Forelimb muscle (tissue), 1 donor: ENCODE measurements around the gene EREG. TPM values are rescaled to one million over a fixed set of nuclear protein-coding genes. Genes with fewer than 3 reads are reported as not detected.

Experiments used
- DNase-seq: peaks from one replicate; pipeline ENCODE4 v3.0.0-alpha.2; 2013; ENCODE audit warnings: low read depth
- polyA plus RNA-seq: library from polyadenylated mRNA; unstranded; fragments of 120-200 nt; gene quantifications from one replicate; pipeline ENCODE4 v1.2.1, GENCODE V29; 2013; ENCODE audit not compliant: insufficient read length

Gene EREG
- polyA plus RNA-seq, 1 donor: not detected

DNA sequence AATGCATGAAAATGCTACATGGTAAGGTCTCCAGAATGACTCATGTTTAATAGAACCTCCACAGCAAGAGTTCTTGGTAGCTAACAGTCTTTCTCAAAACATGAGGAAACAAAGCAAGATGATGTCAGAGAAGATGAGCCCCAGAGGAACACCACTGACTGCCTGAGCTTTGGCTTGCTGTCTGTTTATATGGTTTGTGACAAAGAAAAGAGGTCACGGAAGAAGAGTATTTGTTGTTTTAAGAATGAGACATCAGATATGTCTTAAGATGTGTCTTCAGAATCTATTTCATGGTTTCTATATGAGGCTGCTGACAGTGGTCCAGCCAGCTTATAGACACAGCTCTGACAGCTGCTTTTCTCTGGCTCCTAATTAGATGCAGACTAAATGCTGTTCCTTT lies 61.2 kb downstream of the EREG start:
- no peak for DNase-seq

DNA sequence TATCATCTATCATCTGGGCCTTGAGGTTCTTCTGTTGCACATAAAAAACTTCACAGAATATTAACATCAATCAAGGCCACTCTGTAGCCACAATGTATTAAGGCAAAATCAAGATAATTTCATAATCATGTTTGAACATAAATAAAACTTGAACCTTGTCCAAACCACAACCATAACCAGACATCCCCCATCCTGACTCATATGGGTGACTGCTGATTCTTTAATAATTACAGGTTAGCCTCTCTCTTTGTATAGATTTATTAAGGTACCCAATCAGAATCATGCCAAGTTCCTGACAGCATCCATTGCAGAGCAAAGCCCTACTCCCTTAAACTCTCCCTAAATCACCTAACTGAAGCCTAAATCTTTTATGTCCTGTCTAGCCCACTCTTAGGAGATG lies 63.3 kb downstream of the EREG start:
- no peak for DNase-seq

DNA sequence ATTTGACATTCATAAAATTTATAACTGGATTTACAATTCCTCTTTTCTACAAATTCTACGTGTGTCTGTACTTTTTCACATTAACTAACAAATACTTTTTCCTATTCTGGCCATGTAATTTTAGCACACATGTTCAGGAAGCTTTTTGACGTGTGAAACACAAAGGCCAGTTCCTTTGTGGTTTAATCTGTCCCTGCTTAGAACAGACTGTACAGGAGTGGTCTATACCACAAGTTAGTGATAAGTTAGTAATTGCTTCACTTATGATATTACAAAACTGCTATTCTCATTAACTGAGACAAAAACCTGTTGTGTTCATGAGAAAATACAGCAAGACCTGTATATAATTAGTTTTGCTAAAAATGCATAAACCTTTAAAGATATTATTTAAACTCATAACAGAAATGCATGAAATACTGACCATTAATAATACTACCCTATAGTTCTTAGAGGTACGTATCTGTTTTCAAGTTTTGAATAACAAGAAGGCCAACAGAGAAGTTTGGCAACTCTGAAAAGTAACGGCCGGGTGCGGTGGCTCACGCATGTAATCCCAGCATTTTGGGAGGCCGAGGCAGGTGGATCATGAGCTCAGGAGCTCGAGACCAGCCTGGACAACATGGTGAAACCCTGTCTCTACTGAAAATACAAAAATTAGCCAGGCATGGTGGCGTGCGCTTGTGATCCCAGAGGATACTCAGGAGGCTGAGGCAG lies 66.3 kb downstream of the EREG start:
- no peak for DNase-seq

DNA sequence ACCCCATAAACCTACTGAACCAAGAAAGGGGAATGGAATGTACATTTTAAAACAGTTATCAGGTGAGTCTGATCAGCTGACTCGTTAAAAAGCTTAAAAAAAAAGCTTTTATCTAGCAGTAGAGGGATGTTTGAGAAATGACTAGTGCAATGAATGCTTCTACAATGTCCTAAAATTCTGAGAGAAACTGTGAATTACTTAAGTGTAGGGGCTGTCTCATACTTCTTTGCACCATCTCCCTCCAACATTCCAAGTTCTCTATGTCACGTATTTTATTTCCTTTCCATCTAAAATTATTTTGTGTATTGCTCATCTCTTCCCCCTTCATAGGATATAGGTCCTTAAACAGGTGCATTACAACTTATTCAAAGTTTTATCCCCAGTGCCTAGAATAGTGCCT lies 68.1 kb downstream of the EREG start:
- no peak for DNase-seq

DNA sequence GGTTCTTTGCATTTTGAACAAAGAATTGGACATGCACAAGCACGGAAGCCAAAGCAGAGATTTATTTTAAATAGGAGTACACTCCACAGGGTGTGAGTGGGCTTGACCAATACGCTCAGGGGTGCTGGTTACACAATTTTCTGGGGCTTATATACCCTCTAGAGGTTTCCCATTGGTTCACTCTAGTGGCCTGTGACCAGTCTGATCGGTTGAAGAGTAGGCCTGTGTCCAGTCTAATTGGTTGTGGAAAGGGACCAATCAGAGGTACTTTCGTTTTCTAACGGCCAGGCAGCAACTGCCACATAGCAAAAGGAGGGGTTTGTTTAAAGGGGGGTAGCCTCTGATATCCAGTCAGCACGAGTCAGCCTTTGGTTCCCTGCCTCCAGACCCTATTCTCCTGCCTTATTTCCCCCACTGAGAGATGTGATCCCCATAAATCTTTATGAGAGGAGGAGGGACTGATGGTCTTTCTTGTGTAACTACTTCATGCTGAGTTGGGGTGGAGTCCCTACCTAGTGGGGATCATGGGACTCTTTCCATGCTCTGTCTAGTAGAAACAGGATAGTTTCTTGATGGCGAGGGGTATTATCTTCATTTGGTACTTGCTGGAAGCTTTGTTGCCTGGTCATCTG lies 68.7 kb downstream of the EREG start:
- DNase-seq: no peak

DNA sequence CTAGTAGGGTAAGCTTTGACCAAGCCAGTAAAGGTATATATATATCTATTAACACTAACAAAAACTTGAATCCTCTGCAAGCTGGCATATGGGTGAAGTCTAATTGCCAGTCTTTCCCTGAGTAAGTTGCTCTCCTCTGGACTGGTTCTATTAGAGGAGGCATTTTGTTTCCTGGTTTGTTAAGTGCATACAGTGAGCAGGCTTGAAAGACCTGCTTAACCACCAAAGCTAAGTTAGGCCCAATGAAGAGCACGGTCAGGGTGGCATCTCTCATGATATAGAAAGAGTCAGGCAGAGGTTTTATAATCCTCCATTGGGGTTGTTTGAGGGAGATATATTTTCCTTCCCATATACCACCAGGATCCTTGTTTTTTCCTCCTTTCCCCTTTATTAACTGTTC lies 70.4 kb downstream of the EREG start:
- DNase-seq: no peak

DNA sequence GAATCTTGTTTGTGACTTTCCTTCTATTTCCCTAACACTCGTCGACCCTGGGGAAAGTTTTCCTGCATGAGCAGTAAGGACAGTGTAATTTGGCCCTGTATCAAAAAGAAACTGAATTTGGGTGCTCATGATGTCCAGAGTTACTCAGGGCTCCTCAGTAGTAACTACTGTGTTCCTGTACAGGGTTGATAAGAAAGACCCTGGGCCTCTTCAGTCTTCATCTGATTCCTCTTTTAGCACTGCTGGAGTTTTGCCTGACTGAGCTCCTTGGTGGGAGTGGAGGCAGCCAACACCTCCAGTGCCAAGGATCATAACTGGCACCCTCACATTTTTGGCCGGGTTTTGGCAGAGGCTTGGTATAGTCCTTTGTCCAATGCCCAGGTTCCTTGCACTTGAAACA lies 72.9 kb downstream of the EREG start:
- DNase-seq: no peak

Other genes with a start within 250 kb of the EREG start
- 14.3 TPM for gene MTHFD2L, start 207.0 kb upstream of the EREG start, polyA plus RNA-seq
- 0.32 TPM for gene EPGN, start 56.7 kb upstream of the EREG start, polyA plus RNA-seq
- not detected for gene AREG, start 80.0 kb downstream of the EREG start, polyA plus RNA-seq